GM19372 (cell line): Measurements from ENCODE around the gene FAM43A.

Experiments used
- ATAC-seq: cut with Tn5 transposase; IDR thresholded peaks from one replicate; pipeline ENCODE4 v1.9.1; 2021; ENCODE audit warnings: mild to moderate bottlenecking, low read depth, moderate library complexity; ENCODE audit not compliant: unreplicated experiment

The FAM43A gene

GRCh38 chr3:194675081-194675640 is 10.5 kb upstream of the FAM43A start:
- no peak for ATAC-seq

- ATAC-seq: no peak
Observed at GRCh38 chr3:194675680-194676079, 10.0 kb upstream of the FAM43A start.

- no peak for ATAC-seq
Observed at GRCh38 chr3:194676471-194676870, 9.2 kb upstream of the FAM43A start.

- no peak for ATAC-seq
Observed at GRCh38 chr3:194680888-194681615, 4.6 kb upstream of the FAM43A start.

GRCh38 chr3:194682189-194682693 is 3.4 kb upstream of the FAM43A start:
- no peak for ATAC-seq

- ATAC-seq: peak; percentile 36
Observed at GRCh38 chr3:194682694-194683310, 2.9 kb upstream of the FAM43A start.

- ATAC-seq: no peak
Observed at GRCh38 chr3:194683380-194683779, 2.3 kb upstream of the FAM43A start.

- peak; percentile 2 for ATAC-seq
Observed at GRCh38 chr3:194685065-194685717, 492 bp upstream of the FAM43A start.

GRCh38 chr3:194686414-194686815 is 732 bp downstream of the FAM43A start:
- ATAC-seq: no peak

GRCh38 chr3:194686816-194687637 is 1.3 kb downstream of the FAM43A start:
- no peak for ATAC-seq

GRCh38 chr3:194687638-194688199 is 2.0 kb downstream of the FAM43A start:
- ATAC-seq: no peak

- ATAC-seq: no peak
Observed at GRCh38 chr3:194688200-194688740, 2.6 kb downstream of the FAM43A start.

GRCh38 chr3:194688946-194689345 is 3.3 kb downstream of the FAM43A start:
- no peak for ATAC-seq

GRCh38 chr3:194689493-194689944 is 3.8 kb downstream of the FAM43A start:
- no peak for ATAC-seq

- no peak for ATAC-seq
Observed at GRCh38 chr3:194690501-194691372, 5.1 kb downstream of the FAM43A start.

- ATAC-seq: peak; percentile 52
Observed at GRCh38 chr3:194691481-194692283, 6.0 kb downstream of the FAM43A start.

GRCh38 chr3:194696702-194697101 is 11.0 kb downstream of the FAM43A start:
- no peak for ATAC-seq

GRCh38 chr3:194702545-194702944 is 16.9 kb downstream of the FAM43A start:
- no peak for ATAC-seq
